Gastroesophageal sphincter (tissue), 3 donors: Measurements from ENCODE around the gene TRAPPC2L.

Source experiments
- CTCF ChIP-seq, 4 experiments: fragments of 200-600 bp in 2 of 4; fragments of 450-650 bp in 2 of 4; sonication (generic) in 1 of 4; IDR thresholded peaks; one replicate each; pipeline ENCODE4 v1.5.1; 2017 to 2019; ENCODE audit warnings: antibody characterized with exemption in 4 of 4, mild to moderate bottlenecking in 2 of 4, moderate library complexity in 2 of 4
- EP300 ChIP-seq: sonication (generic); formaldehyde crosslinking; IDR thresholded peaks from one replicate; pipeline ENCODE4 v1.6.1; 2017; ENCODE audit warnings: antibody characterized with exemption, mild to moderate bottlenecking
- POLR2A ChIP-seq, 2 donors: fragments of 450-650 bp; IDR thresholded peaks; one replicate each; pipeline ENCODE4 v1.6.1; 2017; ENCODE audit warnings: antibody characterized with exemption in 2 of 2, mild to moderate bottlenecking in 2 of 2, moderate library complexity in 1 of 2
- POLR2AphosphoS5 ChIP-seq: sonication (generic); formaldehyde crosslinking; IDR thresholded peaks from one replicate; pipeline ENCODE4 v1.6.1; 2017; ENCODE audit warnings: antibody characterized with exemption

GRCh38 chr16:88815227-88815626 is 41.7 kb upstream of the TRAPPC2L start:
- TF ChIP-seq CTCF (IDR thresholded peaks at IDR 0.05): no peak
- no peak for TF ChIP-seq POLR2A (IDR thresholded peaks at IDR 0.05)
- TF ChIP-seq POLR2AphosphoS5: no peak
- no peak for TF ChIP-seq EP300
